GM23338 (cell line): ENCODE data around the gene RCSD1. TPM values are rescaled to one million over a fixed set of nuclear protein-coding genes. Genes with fewer than 3 reads are reported as not detected.

Experiments used
- ATAC-seq: fragments of 200-7000 bp; cut with Tn5 transposase; 3 replicates; pipeline ENCODE4 v1.9.1; 2020
- DNase-seq: peaks from one replicate; pipeline ENCODE4 v3.0.0-alpha.2; 2015; ENCODE audit warnings: low spot score
- H2AFZ ChIP-seq: fragments of 200-600 bp; sonication (generic); 2 replicates; pipeline ENCODE4 v1.8.0; 2016; ENCODE audit warnings: antibody characterized with exemption, mild to moderate bottlenecking, moderate library complexity
- H3F3A ChIP-seq: fragments of 200-600 bp; sonication (generic); replicated peaks from 2 replicates; pipeline ENCODE4 v1.8.0; 2017; ENCODE audit warnings: antibody characterized with exemption, mixed run types, low read depth
- H3K27ac ChIP-seq: fragments of 200-600 bp; sonication (generic); 2 replicates; pipeline ENCODE4 v1.6.1; 2016; ENCODE audit warnings: low read depth
- H3K27me3 ChIP-seq: fragments of 200-600 bp; sonication (generic); 2 replicates; pipeline ENCODE4 v1.8.0; 2016; ENCODE audit warnings: mild to moderate bottlenecking, mixed run types, moderate library complexity; ENCODE audit not compliant: insufficient read depth
- H3K36me3 ChIP-seq: fragments of 200-600 bp; sonication (generic); 2 replicates; pipeline ENCODE4 v1.8.0; 2016; ENCODE audit warnings: mild to moderate bottlenecking; ENCODE audit not compliant: insufficient read depth
- H3K4me1 ChIP-seq: fragments of 200-600 bp; sonication (generic); 2 replicates; pipeline ENCODE4 v1.8.0; 2016; ENCODE audit warnings: mild to moderate bottlenecking, moderate library complexity; ENCODE audit not compliant: insufficient read depth
- H3K4me2 ChIP-seq: fragments of 200-600 bp; sonication (generic); 2 replicates; pipeline ENCODE4 v1.7.1; 2017; ENCODE audit warnings: mixed run types
- H3K4me3 ChIP-seq: fragments of 200-600 bp; sonication (generic); 2 replicates; pipeline ENCODE4 v1.6.1; 2016; ENCODE audit warnings: mixed run types
- H3K79me2 ChIP-seq: fragments of 200-600 bp; sonication (generic); replicated peaks from 2 replicates; pipeline ENCODE4 v1.8.0; 2017; ENCODE audit warnings: mild to moderate bottlenecking; ENCODE audit not compliant: insufficient read depth
- H3K9me2 ChIP-seq: fragments of 200-600 bp; sonication (generic); 2 replicates; pipeline ENCODE4 v1.8.0; 2017; ENCODE audit not compliant: insufficient read depth
- H4K20me1 ChIP-seq: fragments of 200-600 bp; sonication (generic); replicated peaks from 2 replicates; pipeline ENCODE4 v1.8.0; 2017; ENCODE audit warnings: mild to moderate bottlenecking; ENCODE audit not compliant: insufficient read depth
- H3K27ac Mint-ChIP-seq: 2 replicates; pipeline ENCODE4 v1.8.0; 2020; ENCODE audit warnings: inconsistent platforms, mild to moderate bottlenecking, moderate library complexity, mixed read lengths
- H3K27me3 Mint-ChIP-seq: 3 replicates; pipeline ENCODE4 v1.8.0; 2022; ENCODE audit warnings: low read depth, mild to moderate bottlenecking, moderate library complexity, mixed read lengths, inconsistent platforms; ENCODE audit not compliant: insufficient read depth, poor library complexity
- H3K36me3 Mint-ChIP-seq: 3 replicates; pipeline ENCODE4 v1.8.0; 2021; ENCODE audit warnings: low read depth, mild to moderate bottlenecking, inconsistent platforms, moderate library complexity, mixed read lengths
- H3K4me1 Mint-ChIP-seq: 3 replicates; pipeline ENCODE4 v1.8.0; 2020; ENCODE audit warnings: mild to moderate bottlenecking, inconsistent platforms, mixed read lengths
- H3K4me3 Mint-ChIP-seq: 3 replicates; pipeline ENCODE4 v1.8.0; 2021; ENCODE audit warnings: moderate library complexity, mild to moderate bottlenecking, inconsistent platforms, mixed read lengths
- H3K9me3 Mint-ChIP-seq: 3 replicates; pipeline ENCODE4 v1.8.0; 2020; ENCODE audit warnings: moderate library complexity, mild to moderate bottlenecking, inconsistent platforms, mixed read lengths
- JUNB ChIP-seq: IDR thresholded peaks from one replicate; pipeline ENCODE4 v1.6.1; 2016; ENCODE audit warnings: antibody characterized with exemption; ENCODE audit not compliant: unreplicated experiment
- REST ChIP-seq: IDR thresholded peaks from one replicate; pipeline ENCODE4 v1.6.1; 2018; ENCODE audit warnings: antibody characterized with exemption; ENCODE audit not compliant: unreplicated experiment
- ZNF114 ChIP-seq: fragments of 250-450 bp; sonication (Bioruptor Pico); IDR thresholded peaks from 2 replicates; pipeline ENCODE4 v1.5.0; 2020; ENCODE audit warnings: mild to moderate bottlenecking, moderate library complexity
- ZNF331 ChIP-seq: fragments of 250-450 bp; sonication (Bioruptor Pico); IDR thresholded peaks from 2 replicates; pipeline ENCODE4 v1.5.0; 2020; ENCODE audit warnings: low read depth, mild to moderate bottlenecking, moderate library complexity
- ZNF462 ChIP-seq: fragments of 250-450 bp; sonication (Bioruptor Pico); IDR thresholded peaks from 2 replicates; pipeline ENCODE4 v1.5.0; 2020; ENCODE audit warnings: mild to moderate bottlenecking, moderate library complexity
- polyA plus RNA-seq: library from polyadenylated mRNA; unstranded; fragments of >200 nt; fragmentation: Nextera tagmentation; extraction: Ambion mirVana; gene quantifications from 2 replicates; pipeline ENCODE4 v1.2.1, GENCODE V29; 2016
- total RNA-seq: library from RNA; depleted of rRNA; stranded (reverse); fragments of >200 nt; shearing (Covaris generic); gene quantifications from 2 replicates; pipeline ENCODE4 v1.2.3, GENCODE V29; 2014

The RCSD1 gene
- total and polyA plus RNA-seq, 2 experiments from 2014 or later: 0.18 to 0.73 TPM

GRCh38 chr1:167695756-167696561 is 65.9 kb downstream of the RCSD1 start (continued):
- TF ChIP-seq ZNF114 (CRISPR knock-in tag): no peak

- no peak for ATAC-seq
- no peak overlapping the region for H3K4me3 ChIP-seq
- H3K9me3 Mint-ChIP-seq: no peaks in the 10 kb centered on the region; the same call in 2 of the 3 replicates
Observed at GRCh38 chr1:167697667-167698141, 67.7 kb downstream of the RCSD1 start.

More at GRCh38 chr1:167697667-167698141, 67.7 kb downstream of the RCSD1 start:
- H3K4me3 Mint-ChIP-seq: no peak overlapping the region
- Histone ChIP-seq H2AFZ (0 out of 2 replicates have a peak overlapping the region, but pooled peaks have one; percentile 32), H3F3A (no peaks in the 10 kb centered on the region), H3K4me2 (no peak overlapping the region), H4K20me1 (no peaks in the 10 kb centered on the region), H3K27ac (no peak overlapping the region), H3K36me3 (no peaks in the 10 kb centered on the region), H3K9me2 (no peaks in the 10 kb centered on the region; the same call in 1 of the 2 replicates), H3K79me2 (no peaks in the 10 kb centered on the region), H3K27me3 (no peaks in the 10 kb centered on the region), H3K4me1 (no peaks in the 10 kb centered on the region)
- H3K4me1 Mint-ChIP-seq: peaks cover 12% of the 10 kb centered on the region
- H3K27ac Mint-ChIP-seq: no peak overlapping the region
- H3K27me3 Mint-ChIP-seq: peaks cover 7% of the 10 kb centered on the region
- TF ChIP-seq REST (no peak), ZNF462 (CRISPR knock-in tag) (no peak), ZNF331 (CRISPR knock-in tag) (no peak), JUNB (no peak)
- H3K36me3 Mint-ChIP-seq: no peaks in the 10 kb centered on the region; the same call in 2 of the 3 replicates
- DNase-seq: no peak
